ENCODE measurements around the gene PACS2.
A peak's percentile ranks its signal among the peaks of the same experiment; 100 is the strongest.

Gene PACS2
- long read RNA-seq, partial matches to known transcripts = 5 of 18 reads
- long read RNA-seq, other reads (novel, unspliced or antisense) = 11 of 18 reads

GRCh38 chr14:105314287-105315200, at the start of gene PACS2:
Gene PACS2 (plus strand): TSS chr14:105314748. CDS start chr14:105314919, 171 bp downstream.
- peak; percentile 43 to 70 for DNase-seq (ENCODE audit: low read depth in 1 of 2, low spot score in 1 of 2)
- no peak for TF ChIP-seq REST (IDR thresholded peaks at IDR 0.05; ENCODE audit: insufficient replicate concordance, low read depth)
- TF ChIP-seq POLR2AphosphoS5 (IDR thresholded peaks at IDR 0.05; ENCODE audit: low read depth) = no peak
- no peak for TF ChIP-seq SPI1 (IDR thresholded peaks at IDR 0.05; ENCODE audit: borderline replicate concordance, low read depth)
- TF ChIP-seq CTCF (IDR thresholded peaks at IDR 0.05; ENCODE audit: insufficient read depth, low read length) = no peak
- no peak for TF ChIP-seq GABPA (IDR thresholded peaks at IDR 0.05; ENCODE audit: low read depth)
- Histone ChIP-seq H3K27me3 (ENCODE audit: insufficient read depth, poor library complexity, severe bottlenecking) (no peaks in the 10 kb centered on the region), H3K27ac (replicated peaks) (no peak within 1 kb of the TSS; the same call in 1 of the 2 replicates), H3K4me3 (replicated peaks; ENCODE audit: insufficient read depth, low read length) (peak within 1 kb of the TSS; percentile 64)

GRCh38 chr14:105267820-105268548, 46.6 kb upstream of the PACS2 start:
- no peak overlapping the region for H3K4me3 ChIP-seq (replicated peaks; ENCODE audit: insufficient read depth, low read length)
- no peak for DNase-seq (ENCODE audit: low read depth in 1 of 2, low spot score in 1 of 2)
- no peak overlapping the region for H3K27ac ChIP-seq (replicated peaks)
- no peaks in the 10 kb centered on the region for H3K27me3 ChIP-seq (ENCODE audit: insufficient read depth, poor library complexity, severe bottlenecking)
- TF ChIP-seq GABPA (IDR thresholded peaks at IDR 0.05; ENCODE audit: low read depth) (no peak), POLR2AphosphoS5 (IDR thresholded peaks at IDR 0.05; ENCODE audit: low read depth) (no peak), CTCF (IDR thresholded peaks at IDR 0.05; ENCODE audit: insufficient read depth, low read length) (no peak), SPI1 (IDR thresholded peaks at IDR 0.05; ENCODE audit: borderline replicate concordance, low read depth) (no peak), REST (IDR thresholded peaks at IDR 0.05; ENCODE audit: insufficient replicate concordance, low read depth) (no peak)

GRCh38 chr14:105268736-105269354, 45.7 kb upstream of the PACS2 start:
- Histone ChIP-seq H3K27me3 (ENCODE audit: insufficient read depth, poor library complexity, severe bottlenecking) (no peaks in the 10 kb centered on the region), H3K4me3 (replicated peaks; ENCODE audit: insufficient read depth, low read length) (no peak overlapping the region), H3K27ac (replicated peaks) (no peak overlapping the region)
- DNase-seq (ENCODE audit: low read depth in 1 of 2, low spot score in 1 of 2) = no peak
- TF ChIP-seq CTCF (IDR thresholded peaks at IDR 0.05; ENCODE audit: insufficient read depth, low read length) (no peak), SPI1 (IDR thresholded peaks at IDR 0.05; ENCODE audit: borderline replicate concordance, low read depth) (no peak), POLR2AphosphoS5 (IDR thresholded peaks at IDR 0.05; ENCODE audit: low read depth) (no peak), GABPA (IDR thresholded peaks at IDR 0.05; ENCODE audit: low read depth) (no peak), REST (IDR thresholded peaks at IDR 0.05; ENCODE audit: insufficient replicate concordance, low read depth) (no peak)

Measured in HL-60 (cell line).